HG03575 (cell line): ENCODE data around the gene RRN3.
"Not testable (repeated sequence)": the region's sequence is repeated elsewhere in the genome, so short reads cannot be mapped to it uniquely, and the experiment has no call there.

Experiments used
- ATAC-seq: cut with Tn5 transposase; IDR thresholded peaks from one replicate; pipeline ENCODE4 v1.9.1; 2021; ENCODE audit not compliant: unreplicated experiment, insufficient number of reproducible peaks, low FRiP score; ENCODE audit errors: extremely low read depth

RRN3 gene

GRCh38 chr16:15032547-15033308 lies 61.3 kb downstream of the RRN3 start:
- no peak for ATAC-seq

GRCh38 chr16:15031586-15031985 lies 62.5 kb downstream of the RRN3 start:
- ATAC-seq: no peak

- no peak for ATAC-seq
Measured at GRCh38 chr16:15031179-15031578, 62.9 kb downstream of the RRN3 start.

DNA sequence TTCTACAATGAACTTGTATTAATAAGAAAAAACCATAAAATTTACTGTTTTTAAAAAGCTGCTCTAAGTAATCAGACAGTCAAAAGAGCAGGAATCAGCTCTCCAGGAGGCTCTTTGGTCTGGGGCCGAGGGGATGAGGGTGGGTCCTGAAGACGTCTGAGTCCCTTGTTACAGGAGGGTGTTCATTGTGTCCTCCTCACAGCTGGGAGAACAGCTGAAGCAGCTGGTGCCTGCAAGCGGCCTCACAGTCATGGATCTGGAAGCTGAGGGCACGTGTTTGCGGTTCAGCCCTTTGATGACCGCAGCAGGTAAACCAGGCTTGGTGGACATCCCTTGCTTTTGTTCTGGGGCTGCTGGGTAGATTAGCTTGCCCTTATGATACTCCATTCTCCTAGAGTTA lies 64.3 kb downstream of the RRN3 start:
- ATAC-seq: not testable (repeated sequence)

DNA sequence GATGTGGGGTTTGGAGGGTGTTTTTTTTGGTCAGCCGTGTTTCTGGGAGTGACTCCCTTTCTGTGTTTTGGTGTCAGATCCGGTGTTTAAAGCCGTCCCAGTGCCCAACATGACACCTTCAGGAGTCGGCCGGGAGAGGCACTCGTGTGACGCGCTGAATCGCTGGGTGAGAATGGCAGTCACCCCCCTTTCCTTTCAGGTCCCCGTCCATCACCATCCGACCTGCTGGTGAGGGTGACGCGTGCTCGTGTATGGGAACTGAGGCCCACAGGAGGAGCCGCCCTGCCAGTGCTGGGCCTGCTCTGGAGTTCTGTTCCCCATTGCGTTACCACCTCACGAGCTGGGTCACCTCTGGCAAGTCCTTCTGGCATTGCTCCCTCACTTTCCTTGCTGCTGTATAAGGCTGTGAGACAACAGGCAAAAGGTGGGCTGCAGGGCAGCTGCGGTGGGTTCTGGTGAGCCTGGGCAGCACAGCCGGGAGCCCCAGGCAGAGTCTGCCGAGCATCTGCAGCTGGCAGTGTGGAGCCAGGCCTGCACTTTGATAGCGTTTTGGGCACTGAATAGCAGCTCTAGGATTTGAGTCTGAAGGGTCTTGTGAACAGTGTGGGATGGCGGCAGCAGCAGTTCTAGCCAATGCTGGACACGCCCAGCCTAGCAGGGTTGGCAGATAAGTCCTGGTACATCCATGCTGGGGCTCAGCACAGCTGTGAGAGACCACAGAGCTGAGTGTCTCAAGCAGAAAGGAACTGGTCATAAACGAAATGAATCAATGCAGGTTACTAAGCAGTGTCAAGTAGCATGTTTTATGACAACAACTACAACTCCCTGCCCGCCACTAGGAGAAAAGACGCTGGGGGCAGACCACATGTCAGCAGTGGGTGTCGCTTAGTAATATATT lies 65.0 kb downstream of the RRN3 start:
- ATAC-seq: not testable (repeated sequence)

DNA sequence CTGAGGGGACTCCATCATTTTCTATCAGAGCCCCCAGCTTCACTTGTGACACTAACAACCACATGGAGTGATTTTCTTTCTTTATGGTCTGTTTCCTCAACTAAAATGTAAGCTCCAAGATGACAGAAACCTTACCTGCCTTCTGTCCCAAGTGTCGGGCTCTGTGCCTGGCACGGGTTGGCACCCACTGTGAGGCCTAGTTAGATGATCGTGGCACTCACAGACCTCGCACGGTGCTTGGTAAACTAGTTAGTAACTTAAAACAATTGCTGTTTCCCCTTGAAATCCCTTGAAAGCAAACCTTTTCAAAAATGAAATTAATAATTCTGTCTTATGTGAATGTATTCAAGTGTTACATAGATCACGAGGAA lies 65.7 kb downstream of the RRN3 start:
- ATAC-seq: not testable (repeated sequence)

DNA sequence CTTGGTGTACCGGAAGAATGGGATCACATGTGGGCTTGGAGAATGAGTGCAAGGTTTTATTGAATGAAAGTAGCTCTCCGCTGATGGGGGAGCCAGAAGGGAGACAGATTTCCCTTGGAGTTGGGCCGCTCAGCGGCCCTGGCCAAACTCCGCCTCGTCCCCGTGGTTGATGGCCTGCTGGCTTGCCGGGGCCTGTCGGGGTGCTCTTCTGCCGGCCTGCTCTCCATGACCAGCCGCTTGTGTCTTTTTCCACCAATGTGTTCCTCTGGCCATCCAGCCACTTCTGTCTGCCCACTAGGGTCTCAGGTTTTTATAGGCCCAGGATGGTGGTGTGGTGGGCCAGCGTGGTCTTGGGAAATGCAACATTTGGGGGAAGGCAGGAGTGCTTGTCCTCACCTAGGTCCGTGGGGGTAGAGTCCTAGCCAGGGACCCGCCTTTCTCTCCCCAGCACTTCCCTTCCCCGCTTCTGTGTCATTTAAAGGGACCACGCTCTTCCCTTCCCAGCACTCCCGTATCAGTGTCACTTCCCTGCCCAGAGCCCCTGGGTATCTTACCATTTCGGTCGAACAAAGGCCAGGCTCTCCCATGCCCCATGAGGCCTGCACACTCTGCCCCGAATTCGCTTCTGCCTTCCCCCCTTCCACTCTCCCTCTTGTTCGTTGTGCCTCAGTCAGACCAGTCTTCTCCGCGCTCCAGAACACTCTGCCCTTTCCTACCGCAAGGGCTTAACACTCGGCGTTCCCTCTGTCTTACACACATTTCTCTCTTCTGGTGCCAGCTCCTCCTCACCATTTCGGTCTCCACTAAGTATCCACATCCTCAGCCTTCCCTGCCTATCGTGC lies 66.3 kb downstream of the RRN3 start:
- ATAC-seq: not testable (repeated sequence)

DNA sequence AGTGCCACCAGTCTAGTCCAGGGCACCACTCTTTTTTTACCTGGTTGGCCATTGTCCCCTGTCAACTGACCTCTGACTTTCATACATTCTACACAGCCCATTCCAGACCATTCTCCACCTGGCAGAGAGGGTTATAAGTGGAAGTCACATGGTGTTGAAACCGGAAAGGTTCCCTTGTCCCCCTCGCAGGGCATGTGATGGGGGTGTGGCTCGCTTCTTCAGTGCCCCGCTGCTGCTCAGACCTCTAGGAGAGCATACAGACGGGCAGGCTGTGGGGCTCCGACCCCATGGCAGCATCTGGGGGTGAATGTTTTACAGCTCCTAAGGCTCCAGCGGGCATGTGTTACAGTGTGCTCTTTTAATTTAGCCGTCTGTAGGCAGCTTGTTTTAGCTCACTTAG lies 67.0 kb downstream of the RRN3 start:
- ATAC-seq: not testable (repeated sequence)

DNA sequence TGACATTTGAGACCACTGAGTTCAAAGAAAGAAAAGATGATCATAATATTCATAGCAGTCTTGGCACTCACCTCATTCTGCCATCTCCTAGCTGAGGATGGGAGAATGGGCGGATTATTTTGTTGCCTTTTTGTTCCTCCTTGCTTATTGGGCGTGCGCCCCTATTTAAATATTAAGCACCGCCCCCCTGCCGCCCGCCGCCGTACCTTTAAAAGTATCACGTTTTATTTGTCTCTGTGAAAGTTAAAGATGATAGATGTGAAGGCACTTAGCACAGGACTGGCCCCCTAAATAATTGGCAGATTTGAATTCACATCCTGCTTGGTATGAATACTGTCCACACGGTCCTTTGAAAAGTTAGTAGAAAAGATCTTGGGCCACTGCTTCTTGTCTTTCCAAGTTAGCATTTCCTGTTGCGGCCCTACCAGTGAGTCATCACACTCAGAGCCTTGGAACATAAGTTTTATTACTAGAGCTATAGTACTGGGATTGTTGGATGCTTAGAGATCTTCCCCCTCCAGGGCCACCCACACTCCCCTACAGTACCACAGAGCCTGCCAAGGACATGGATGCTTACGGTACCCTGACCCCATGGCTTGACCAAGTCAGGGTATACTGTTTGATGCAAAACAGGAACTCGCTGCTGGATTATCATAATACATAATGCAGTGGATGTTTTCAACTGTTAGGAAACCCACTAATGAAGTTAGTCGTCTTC lies 68.7 kb downstream of the RRN3 start:
- not testable (repeated sequence) for ATAC-seq

DNA sequence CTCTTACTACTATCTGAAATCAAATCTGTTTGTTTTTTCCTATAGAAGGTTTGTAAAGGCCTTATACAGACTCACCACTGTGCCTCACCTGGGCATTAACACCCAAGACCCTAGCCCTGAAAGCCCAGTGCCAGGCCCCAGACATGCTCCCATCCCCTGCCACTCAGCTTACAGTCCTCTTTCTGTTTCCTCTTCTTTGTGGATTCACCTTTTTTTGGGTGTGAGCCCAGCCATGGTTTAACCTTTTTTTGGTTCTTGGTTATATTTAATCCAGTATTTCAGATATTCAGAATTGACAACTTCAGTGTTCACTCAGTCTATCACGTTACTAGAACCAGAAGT lies 69.2 kb downstream of the RRN3 start:
- not testable (repeated sequence) for ATAC-seq

GRCh38 chr16:15023381-15024077 lies 70.5 kb downstream of the RRN3 start:
- ATAC-seq: not testable (repeated sequence)

DNA sequence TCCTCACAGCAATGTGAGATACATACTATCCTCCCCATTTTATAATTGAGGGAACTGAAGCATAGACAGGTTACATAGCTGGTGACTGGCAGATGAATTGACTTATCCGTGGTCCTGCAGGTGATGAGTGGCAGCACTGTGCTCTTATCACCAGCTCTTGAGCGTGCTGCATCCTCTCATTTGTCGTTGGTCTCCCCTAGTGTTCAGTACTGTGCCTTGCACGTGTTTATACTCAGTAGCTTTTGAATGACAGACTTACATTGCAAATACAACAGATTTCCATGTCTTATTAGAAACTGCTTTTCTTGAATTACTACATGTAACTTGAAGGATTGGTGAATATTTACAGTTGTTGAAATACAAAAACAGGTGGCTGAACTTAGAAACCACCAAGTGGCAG lies 71.9 kb downstream of the RRN3 start:
- ATAC-seq: peak; percentile 32

- not testable (repeated sequence) for ATAC-seq
Measured at GRCh38 chr16:15021429-15021828, 72.6 kb downstream of the RRN3 start.

GRCh38 chr16:15016951-15017580 lies 77.0 kb downstream of the RRN3 start:
- ATAC-seq: not testable (repeated sequence)

DNA sequence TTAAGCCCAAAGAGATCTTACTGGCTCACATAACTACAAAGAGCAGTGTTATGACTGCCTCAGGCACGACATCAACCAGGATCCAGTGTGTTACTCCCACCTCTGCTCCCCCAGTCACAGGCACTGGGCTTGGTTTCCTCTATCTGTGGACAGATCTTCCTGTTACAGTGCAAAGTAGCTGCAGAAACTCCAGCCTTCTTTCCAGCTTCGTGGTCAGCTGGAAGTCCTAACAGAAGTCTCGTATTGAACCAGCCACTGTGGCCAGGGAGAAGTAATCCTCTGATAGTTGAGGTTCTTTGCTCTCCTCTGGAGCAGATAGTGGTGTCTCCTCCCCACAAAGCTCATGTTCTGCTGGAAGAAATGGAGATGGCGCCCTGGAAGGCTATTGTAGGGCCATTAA lies 77.7 kb downstream of the RRN3 start:
- ATAC-seq: not testable (repeated sequence)

DNA sequence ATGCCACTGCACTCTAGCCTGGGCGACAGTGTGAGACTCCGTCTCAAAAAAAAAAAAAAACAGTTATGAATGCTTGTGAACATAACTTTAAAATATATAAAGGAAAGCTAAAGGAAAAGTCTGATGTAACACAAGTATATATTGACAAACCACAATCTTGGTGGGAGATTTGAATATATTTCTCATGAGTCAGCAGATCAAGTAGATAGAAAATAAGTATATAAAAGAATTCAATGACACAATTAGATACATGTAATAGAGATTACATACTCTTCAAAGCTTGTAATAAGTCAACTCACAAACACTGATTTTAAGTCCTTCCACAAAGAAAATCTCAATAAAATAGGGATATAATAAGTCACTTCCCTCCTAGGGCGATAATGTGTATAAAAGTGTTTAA lies 78.4 kb downstream of the RRN3 start:
- not testable (repeated sequence) for ATAC-seq

GRCh38 chr16:15012941-15013340 lies 81.1 kb downstream of the RRN3 start:
- ATAC-seq: not testable (repeated sequence)
